K562 (cell line): ENCODE measurements around the gene NTRK3.

Source experiments
- IRF2 ChIP-seq: sonication (generic); formaldehyde crosslinking; IDR thresholded peaks from 2 replicates; pipeline ENCODE4 v1.8.1; 2022; ENCODE audit warnings: mild to moderate bottlenecking, missing genetic modification reagents
- LEF1 ChIP-seq: fragments of 450-650 bp; IDR thresholded peaks from 2 replicates; pipeline ENCODE4 v1.6.1; 2016; ENCODE audit warnings: mild to moderate bottlenecking
- MBD2 ChIP-seq: sonication (generic); IDR thresholded peaks from 2 replicates; pipeline ENCODE4 v1.6.1; 2016; ENCODE audit warnings: low read depth, borderline replicate concordance
- NFIC ChIP-seq: fragments of 450-650 bp; IDR thresholded peaks from 2 replicates; pipeline ENCODE4 v1.6.1; 2017; ENCODE audit warnings: mild to moderate bottlenecking, inconsistent platforms
- NR2C2 ChIP-seq, 2 experiments: fragments of 200-800 bp in 1 of 2; sonication (Bioruptor generic) in 1 of 2; sonication (generic) in 1 of 2; formaldehyde crosslinking in 1 of 2; IDR thresholded peaks; 2 replicates each; pipeline versions ENCODE4 v1.6.1 to v1.8.0; 2016 to 2022; ENCODE audit warnings: mild to moderate bottlenecking in 1 of 2, missing compliant biosample characterization in 1 of 2, missing genetic modification characterization in 1 of 2, missing genetic modification reagents in 1 of 2
- POLR2AphosphoS5 ChIP-seq: IDR thresholded peaks from 2 replicates; pipeline ENCODE4 v1.6.1; 2011; ENCODE audit warnings: mild to moderate bottlenecking, low read depth, low read length, moderate library complexity; ENCODE audit not compliant: control insufficient read depth, insufficient read depth
- TF ChIP-seq, protein P1 (sequence below), 3 experiments: IDR thresholded peaks in 2 of 3; conservative IDR thresholded peaks in 1 of 3; 2 replicates each; pipeline ENCODE4 v1.5.1; 2011 to 2012; ENCODE audit warnings: low read length in 3 of 3, mild to moderate bottlenecking in 3 of 3, control low read depth in 2 of 3, improper control_type of control experiment in 1 of 3, inconsistent platforms in 1 of 3, low read depth in 1 of 3, mixed read lengths in 1 of 3, moderate library complexity in 1 of 3; ENCODE audit not compliant: insufficient read depth in 2 of 3

- TF ChIP-seq POLR2AphosphoS5 (no peak), NR2C2 (CRISPR knock-in tag; IDR thresholded peaks at IDR 0.05) (no peak), NR2C2 (tag; IDR thresholded peaks at IDR 0.05) (no peak), MBD2 (no peak), LEF1 (no peak), NFIC (no peak), IRF2 (CRISPR knock-in tag) (no peak)
- TF ChIP-seq, protein P1, sequence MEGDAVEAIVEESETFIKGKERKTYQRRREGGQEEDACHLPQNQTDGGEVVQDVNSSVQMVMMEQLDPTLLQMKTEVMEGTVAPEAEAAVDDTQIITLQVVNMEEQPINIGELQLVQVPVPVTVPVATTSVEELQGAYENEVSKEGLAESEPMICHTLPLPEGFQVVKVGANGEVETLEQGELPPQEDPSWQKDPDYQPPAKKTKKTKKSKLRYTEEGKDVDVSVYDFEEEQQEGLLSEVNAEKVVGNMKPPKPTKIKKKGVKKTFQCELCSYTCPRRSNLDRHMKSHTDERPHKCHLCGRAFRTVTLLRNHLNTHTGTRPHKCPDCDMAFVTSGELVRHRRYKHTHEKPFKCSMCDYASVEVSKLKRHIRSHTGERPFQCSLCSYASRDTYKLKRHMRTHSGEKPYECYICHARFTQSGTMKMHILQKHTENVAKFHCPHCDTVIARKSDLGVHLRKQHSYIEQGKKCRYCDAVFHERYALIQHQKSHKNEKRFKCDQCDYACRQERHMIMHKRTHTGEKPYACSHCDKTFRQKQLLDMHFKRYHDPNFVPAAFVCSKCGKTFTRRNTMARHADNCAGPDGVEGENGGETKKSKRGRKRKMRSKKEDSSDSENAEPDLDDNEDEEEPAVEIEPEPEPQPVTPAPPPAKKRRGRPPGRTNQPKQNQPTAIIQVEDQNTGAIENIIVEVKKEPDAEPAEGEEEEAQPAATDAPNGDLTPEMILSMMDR (IDR thresholded peaks at IDR 0.05 in 2 of 3, conservative IDR thresholded peaks at IDR 0.05 in 1 of 3; ENCODE audit: insufficient read depth in 2 of 3, low read depth in 1 of 3, low read length in 3 of 3): no peak
These were observed 213.1 kb downstream of the NTRK3 start for GRCh38 chr15:88043396-88043795.
